GM10248 (cell line): ENCODE results near the gene TBRG1.

Experiments used
- CTCF ChIA-PET: fragments of 300-600 bp; sonication (Branson Sonifier 250); formaldehyde crosslinking; extraction: SDS; loops from one replicate; lab custom pipeline; 2021; ENCODE audit warnings: antibody characterized with exemption; lab: Yijun Ruan, JAX
- POLR2A ChIA-PET: fragments of 350-650 bp; sonication (Branson Sonifier 250); formaldehyde crosslinking; extraction: SDS; loops from one replicate; lab custom pipeline; 2020; ENCODE audit warnings: antibody characterized with exemption; lab: Yijun Ruan, JAX
- DNase-seq: peaks from one replicate; pipeline ENCODE4 v3.0.0; 2012; ENCODE audit errors: extremely low spot score
- CTCF ChIP-seq: IDR thresholded peaks from 2 replicates; pipeline ENCODE4 v1.5.1; 2012; ENCODE audit warnings: mild to moderate bottlenecking, low read depth; ENCODE audit errors: extremely low read depth, missing control alignments, control extremely low read depth

TBRG1 gene

GRCh38 chr11:124682443-124682842, 59.8 kb downstream of the TBRG1 start:
- no peak for DNase-seq
- ChIA-PET POLR2A (no interaction called here), CTCF (no interaction called here)
- TF ChIP-seq CTCF, result no peak
